NCI-H2196 treated with DMSO at 0.1 percent for 48 hours (cell line): ENCODE results near the gene GABBR2.

Experiments used
- DNase-seq: peaks from one replicate; lab custom pipeline; 2025; ENCODE audit not compliant: unreplicated experiment; lab: John Stamatoyannopoulos, UW

GABBR2 gene

DNA sequence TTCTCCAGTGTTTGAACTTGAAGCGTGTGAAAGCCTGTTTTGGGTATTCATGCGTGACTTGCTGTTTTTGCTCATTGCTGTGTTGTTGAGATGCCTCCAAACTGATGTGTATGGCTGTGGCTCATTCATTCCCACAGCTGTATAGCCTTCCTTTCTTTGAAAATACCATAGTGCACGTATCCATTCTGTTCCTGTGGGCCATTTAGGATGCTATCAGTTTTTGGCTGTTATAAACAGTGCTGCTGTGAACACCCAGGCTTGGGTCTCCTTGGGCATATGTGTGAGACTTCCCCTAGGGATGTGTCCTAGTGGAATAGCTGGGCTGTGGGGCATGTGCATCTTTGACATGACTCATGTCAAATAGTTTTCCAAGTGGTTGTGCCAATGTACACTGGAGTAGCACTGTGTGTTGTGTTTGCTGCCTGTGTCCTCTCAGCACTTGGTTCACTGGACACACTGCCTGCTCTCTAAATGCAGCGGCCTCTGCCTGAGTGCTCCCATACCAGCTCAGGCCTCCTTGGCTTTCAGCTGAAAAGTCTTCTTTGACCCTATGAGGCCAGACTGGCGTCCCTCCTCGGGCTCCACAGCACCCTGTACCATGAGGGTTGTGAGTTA lies 350.7 kb downstream of the GABBR2 start:
- no peak for DNase-seq

DNA sequence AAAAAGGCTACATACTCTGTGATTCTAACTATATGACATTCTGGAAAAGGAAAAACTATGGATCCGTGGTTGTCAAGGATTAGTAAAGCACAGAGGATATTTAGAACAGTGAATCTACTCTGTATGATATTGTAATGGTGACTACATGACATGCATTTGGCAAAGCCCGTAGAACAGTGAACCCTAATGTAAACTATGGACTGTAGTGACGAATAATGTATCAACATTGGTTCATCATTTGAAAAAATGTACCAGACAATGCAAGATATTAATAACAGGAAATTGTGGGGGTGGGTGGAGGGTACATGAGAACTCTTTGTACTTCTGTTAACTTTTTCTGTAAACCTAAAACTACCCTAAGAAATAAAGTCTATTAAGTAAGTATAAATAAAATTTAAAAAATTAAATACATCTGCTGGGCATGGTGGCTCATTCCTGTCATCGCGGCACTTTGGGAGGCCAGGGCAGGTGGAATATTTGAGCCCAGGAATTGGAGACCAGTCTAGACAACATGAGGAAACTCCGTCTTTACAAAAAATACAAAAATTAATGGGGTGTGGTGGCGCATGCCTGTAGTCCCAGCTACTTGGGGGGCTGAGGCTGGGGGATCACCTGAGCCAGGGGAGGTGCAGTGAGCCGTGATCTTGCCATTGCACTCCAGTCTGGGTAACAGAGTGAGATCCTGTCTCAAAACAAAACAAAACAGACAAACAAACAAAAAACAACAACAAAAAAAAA lies 351.6 kb downstream of the GABBR2 start:
- DNase-seq: no peak

DNA sequence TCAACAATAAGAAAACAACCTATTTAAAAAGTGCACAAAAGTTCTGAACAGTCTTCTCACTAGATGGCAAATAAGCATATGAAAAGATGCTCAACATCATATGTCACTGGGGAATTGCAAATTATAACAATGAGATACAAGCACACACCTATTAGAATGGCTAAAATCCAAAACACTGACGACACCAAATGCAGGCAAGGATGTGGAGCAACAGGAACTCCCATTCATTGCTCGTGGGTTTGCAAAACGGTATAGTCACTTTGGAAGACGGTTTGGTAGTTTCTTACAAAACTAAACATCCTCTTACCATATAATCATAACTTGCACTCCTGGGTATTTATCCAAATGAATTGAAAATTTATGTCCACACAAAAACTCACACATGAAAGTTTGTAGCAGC lies 352.4 kb downstream of the GABBR2 start:
- no peak for DNase-seq

DNA sequence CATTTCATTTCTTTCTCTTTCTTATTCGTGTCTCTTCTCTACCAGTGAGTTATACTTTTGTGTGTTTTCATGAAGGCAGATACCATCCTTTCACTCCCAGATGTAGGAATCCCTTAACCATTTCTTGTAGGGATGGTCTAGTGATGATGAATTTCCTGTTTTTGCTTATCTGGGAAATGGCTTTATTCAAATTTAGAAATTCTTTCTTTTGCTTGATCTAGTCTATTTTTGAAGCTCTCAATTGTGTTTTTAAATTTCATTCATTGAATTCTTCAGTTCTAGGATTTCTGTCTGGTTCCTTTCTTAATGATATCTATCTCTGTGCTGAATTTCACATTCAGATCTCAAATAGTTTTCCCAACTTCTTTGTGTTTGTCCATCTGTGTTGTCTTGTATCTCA lies 357.4 kb downstream of the GABBR2 start:
- DNase-seq: no peak

DNA sequence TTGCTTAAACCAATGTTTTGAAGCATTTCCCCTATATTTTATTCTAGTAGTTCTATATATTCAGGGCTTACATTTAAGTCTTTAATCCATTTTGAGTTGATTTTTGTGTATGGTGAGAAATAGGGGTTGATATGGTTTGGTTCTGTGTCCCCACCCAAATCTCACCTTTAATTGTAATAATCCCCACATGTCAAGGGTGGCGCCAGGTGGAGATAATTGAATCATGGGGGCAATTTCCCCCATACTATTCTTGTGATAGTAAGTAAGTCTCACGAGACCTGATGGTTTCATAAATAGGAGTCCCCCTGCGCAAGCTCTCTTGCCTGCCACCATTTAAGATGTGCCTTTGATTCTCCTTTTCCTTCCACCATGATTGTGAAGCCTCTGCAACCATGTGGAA lies 361.1 kb downstream of the GABBR2 start:
- DNase-seq: no peak

DNA sequence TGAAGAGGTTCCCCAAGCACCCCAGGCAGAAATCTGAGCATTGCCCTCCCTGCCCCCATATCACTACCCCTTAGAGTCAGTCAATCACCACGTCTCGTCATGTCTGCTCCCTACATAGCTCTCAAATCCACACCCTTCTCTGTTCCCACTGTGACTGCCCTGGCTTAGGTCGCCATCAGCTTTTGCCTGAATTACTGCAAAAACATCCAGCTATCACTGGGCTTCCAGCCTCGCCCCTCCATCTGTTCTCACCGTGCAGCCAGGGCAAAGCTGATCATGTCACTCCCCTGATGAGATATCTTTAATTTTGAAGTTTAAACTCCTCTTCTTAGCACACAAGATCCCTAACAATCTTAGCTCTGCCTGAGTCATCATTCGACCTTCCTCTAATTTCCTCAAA lies 363.7 kb downstream of the GABBR2 start:
- DNase-seq: no peak

DNA sequence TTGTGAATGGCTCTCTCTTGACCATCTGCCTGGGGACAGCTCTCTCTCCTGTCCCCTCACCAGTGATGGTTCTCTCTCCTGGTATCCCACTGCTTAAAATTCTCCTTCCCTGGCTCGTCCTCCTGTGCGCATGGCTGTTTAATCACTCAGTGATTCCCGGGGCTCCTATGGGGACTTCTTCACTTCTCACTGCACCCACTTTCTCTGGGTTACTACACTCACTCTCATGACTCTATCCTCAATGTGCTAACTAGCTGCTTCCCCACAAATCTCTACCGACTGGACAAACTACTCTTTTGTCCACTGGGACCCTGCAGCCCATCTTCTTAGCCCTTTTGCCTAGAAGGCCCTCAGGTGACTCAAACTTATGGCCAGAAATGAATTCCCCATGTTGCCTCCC lies 364.2 kb downstream of the GABBR2 start:
- DNase-seq: no peak

DNA sequence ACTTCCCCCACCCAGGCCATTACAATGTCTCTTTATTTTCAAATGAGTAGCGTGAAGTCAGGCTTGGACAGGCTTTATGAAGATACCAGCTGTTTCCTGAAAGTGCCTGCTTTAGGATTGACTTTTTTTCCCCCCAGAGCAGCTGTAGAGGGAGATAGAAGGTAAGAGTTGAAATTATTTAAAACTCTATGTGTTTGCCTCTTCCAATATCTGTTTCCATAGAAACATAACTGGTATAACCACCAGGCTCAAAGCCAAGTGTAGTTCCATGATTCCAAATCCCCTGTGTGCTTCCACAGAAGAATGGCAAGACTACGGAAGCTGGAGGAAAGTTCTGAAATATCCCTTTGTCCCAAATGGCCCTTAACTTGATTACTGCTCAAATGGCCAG lies 365.9 kb downstream of the GABBR2 start:
- no peak for DNase-seq

DNA sequence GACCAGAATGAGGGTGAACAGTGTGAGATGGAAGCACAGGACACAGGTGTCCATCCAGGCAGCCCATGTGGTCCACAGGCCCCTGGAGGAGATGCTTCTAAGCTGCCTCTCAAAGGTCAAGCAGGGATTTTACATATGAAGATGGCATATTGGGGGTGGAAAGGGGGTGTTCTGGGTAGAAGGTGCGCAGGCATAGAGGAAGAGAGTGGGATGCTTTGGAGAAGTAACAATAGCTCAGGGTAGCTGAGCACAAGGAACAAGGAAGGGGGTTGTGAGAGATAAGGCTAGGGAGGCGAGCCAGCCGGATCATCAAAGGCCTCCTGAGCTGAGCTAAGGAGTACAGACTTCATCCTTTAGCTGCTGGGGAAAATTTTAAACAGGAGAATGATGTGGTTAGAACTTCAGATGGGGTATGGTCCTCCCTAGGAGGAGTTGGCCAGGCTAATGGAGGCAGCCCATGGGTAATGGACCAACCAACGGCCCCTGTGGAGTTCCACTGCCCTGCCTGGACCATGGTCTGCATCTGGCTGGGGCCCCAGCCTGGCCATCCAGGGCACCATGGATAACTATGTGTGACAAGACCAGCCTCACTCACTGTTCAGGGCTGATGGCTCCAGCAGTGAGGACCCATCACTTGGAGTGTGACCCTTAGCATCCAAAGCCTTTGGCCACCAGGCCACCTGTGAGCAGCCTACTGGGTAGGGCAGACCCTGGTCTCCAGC lies 366.5 kb downstream of the GABBR2 start:
- DNase-seq: no peak

DNA sequence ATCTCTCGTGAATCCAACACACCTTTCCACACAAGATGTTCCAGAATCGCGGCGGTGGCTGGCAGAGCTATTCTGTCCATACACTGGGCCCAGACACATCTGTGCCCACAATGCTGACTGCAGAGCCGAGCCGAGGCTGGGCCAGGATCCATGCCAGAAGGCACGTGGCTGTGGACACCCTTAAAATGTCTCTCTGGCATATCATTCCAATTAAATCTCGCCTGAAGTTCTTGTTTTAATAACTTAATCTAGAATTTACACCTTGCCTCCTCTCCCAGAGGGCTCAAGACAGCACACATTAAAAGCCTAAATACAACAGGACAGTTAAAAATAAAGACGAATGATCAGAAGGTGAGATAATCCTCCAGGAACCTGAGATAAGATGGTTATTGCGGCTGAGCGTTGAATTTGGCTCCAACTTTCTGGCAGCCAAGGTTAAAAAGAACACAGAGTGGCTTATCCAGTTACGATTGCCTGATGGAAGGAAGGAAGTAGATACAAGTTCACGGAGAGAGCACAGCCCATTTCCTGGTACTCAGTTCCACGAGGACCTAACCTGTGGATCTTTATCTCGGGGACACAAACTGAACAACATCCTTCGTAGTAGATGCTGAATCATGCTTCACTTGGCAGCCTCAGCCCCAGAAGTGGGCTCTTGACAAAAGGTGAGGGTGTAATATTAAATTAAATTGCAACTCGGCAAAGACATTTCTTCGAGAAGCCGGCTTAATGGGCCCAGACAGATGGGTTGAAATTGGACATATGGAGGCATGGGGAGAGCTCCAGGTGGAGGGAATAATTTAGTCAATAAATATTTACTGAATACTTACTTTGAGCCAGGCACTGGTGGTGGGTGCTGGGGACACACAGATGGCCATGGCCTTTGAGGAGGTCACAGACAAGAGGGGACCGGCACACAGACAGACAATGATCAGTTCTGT lies 367.3 kb downstream of the GABBR2 start:
- no peak for DNase-seq

DNA sequence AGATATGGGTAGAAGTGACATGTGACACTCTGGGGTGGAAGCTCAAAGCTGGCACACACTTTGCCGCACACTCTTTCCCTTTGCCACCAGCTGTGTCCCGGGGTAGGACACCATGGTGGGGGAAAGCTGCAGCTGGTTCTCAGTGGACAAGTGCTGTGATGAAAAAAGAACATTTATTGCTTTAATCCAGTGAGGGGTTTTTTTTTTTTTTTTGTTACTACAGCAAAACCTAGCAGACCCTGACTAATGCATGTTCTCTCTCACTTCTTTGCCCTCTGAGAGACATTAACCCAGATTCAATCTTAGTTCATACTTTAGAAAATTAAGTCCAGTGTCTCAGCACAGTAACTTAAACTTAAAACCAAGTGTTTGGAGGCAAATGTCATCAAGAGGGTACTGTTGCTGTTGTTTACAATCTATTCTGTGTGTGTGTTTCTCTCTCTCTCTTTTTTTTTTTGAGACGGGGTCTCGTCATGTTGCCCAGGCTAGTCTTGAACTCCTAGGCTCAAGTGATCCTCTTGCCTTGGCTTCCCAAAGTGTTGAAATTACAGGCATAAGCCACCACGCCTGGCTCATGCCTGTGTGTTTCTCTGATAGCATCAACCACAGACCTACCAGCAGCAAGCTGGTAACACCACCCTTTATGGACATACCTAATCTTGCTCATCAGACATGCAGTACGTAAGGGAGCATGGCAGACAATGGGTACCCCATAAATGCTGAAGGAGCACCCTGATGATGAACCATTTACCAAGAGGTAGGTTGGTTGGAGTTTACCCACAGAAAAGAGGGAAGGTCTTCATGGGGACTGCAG lies 368.5 kb downstream of the GABBR2 start:
- DNase-seq: no peak

DNA sequence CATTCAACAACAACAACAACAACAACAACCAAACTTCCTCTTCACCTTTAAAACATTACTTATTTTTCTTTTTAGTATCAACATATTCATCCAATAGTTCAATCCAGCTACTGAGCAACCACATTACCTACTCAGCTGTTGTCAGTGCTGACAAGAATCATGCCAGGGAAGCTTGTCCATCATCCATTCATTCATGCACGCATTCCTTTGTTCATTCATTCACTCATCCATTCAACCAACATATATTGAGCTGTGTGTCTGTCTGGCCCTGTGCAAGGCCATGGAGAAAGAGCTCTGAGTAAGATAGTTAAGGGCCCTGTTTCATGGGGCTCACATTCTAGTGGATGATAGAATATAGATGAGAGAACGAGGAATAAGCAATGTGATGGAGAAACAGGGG lies 373.1 kb downstream of the GABBR2 start:
- DNase-seq: no peak

DNA sequence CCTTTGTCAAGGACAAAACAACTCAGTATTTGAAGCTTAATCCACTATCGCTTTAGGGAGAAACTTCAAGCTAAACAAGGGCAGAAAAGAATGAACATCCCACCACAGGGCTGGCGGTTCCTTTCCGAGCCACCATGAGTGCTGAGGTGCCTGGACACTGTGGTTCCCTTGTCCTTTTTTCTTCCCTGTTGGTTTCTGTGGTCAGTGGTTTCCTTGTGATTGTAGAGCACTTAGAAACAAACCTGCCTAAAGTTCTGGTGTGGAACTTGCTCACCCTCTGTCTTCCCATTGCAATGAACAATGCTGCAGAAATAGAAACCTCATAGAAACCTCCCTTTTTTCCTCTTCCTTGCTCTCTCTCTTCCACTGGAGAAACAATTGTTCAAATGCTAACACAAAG lies 373.9 kb downstream of the GABBR2 start:
- DNase-seq: no peak

DNA sequence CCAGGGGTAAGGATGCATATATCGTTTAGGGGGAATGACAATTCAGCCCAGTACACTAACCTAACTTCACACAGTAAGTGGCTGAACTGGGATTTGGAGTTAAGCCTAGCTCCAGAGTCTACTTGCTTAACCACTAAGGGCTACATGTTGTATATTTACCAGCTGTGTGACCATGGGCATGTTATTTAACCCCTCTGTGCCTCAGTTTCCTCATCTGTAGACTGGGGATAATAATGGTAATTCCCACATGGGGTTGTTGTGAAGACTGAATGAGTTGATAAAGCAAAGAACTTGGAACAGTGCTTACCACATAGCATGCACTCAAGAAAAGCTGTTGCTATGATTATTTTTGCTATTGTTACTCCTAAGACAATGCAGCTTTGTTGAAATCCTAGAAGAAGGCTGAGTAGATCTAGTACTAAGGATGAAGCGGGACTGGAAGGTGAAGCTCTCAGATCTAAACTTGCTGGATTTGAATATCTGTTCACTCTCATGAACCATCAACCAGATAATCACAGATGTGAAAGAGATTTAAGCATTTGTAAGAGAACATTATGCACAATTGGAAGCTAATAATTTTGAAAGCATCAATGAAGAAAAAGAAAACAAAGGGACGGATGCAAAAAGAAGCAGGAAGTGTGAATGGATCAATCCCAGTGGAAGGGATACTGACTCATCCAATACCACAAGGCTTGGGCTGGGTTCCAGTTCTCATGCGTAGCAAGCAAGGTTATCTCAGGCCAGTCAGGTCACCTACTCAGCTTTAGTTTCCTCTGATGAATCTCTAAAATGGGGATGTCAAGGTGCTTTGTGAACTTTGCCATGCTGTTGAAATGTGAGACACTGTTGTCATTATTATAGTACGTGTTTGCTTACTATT lies 374.8 kb downstream of the GABBR2 start:
- no peak for DNase-seq

DNA sequence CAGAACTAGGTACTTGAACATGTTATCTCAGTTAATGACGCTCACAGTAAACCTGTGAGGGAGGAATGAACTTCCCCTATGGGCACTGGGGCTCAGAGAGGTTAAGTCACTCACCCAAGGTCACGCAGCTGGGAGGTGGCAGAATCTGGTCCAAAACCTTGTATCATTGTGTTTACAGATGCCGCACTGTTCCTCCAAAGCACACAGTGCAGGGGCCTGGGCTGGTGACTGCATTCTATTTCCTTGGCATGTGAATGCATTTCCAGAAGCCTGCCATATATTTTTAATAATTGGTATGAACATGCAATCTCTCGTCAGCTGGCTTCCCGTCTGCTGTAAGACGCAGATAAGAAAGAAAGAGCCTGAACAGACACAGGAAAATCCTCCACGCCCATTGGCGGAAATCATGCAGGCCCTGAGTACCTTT lies 376.3 kb downstream of the GABBR2 start:
- DNase-seq: no peak

DNA sequence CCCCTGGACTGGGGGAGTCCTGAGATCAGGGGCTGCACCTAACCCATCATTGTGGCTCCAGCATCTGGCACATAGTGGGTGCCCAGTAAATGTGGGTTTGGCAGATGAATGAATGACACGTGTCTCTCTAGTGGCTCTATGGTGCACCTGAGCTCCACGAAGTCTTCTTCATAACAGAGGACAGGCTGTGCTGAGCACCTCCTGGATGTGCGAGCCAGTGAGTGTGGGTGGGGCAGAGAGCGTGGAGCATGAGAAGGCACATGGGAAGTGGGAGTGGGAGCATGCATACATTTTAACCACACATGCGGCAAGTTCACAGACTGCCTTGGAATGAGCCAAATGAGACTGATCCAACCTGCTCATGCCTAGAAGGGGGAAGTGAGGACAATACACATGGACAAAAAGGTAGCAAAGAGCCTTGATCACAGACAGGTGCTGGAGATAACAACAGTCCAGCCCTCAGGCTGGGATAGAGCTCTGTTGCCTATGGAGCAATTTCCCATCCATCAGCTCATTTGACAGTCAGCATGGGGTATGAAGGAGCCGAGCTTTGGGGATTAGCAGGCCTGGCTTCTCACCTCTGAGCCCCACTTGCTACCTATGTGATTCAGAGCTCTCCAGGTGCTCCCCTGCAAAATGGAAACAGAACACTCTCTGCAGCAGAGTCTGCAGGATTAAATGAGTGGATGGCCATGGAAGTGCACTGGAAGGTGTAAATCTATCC lies 377.0 kb downstream of the GABBR2 start:
- DNase-seq: no peak

DNA sequence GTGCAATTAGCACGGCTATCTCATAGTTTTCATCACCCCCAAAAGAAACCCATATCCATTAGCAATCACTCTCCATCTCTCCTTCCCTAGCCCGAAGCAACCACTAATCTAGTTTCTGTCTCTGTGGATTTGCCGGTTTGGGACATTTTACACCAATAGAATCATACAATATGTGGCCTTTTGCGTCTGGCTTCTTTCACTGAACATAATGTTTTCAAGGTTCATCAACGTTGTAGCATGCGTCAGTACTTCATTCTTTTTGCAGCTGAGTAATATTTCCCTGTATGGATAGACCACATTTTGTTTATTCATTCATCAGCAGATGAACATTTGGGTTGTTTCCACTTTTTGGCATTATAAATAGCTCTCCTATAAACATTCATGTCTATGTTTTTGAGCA lies 377.9 kb downstream of the GABBR2 start:
- DNase-seq: no peak

DNA sequence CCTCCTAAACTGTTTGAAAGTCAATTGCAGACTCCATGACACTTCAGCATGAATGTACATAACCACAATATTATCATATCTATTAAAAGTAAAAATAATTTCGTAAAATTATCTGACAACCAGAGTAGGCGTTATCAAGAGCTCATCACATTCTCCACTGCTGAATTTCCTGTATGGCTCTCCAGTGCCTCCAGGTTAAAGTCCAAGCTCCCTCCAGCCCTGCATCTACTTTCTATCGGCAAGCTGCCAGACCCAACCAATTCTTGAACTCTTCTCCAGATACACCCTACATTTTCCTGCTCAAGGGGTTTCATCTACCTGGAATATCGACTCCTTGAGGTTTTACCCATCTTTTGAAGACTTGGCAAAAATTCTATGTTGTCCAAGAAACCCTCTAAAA lies 378.8 kb downstream of the GABBR2 start:
- no peak for DNase-seq

DNA sequence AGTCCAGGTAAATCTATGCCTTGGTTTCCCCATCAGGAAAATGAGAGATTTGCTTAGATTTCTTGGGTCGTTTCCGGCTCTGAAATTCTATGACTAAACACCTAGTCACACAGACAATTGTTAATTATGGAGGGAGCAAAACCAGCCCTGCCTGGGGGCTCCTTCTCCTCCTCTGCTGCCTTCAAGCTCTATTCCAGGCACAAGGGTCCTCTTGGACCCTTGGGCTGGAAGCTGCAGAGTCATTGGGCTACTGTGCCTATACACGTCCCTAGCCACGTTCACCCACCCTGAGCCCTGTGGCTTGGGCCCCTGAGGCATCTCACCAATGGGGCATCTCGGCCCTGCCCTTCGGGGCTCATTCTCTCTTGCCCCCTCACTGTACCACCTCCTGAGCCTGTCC lies 379.5 kb downstream of the GABBR2 start:
- DNase-seq: no peak
